Gastrocnemius medialis (tissue), 4 donors: ENCODE measurements around the gene SPECC1L.

Experiments used
- POLR2A ChIP-seq, 2 donors: fragments of 450-650 bp; IDR thresholded peaks; one replicate each; pipeline ENCODE4 v1.6.1; 2017; ENCODE audit warnings: antibody characterized with exemption in 2 of 2, mild to moderate bottlenecking in 2 of 2, moderate library complexity in 2 of 2
- TF ChIP-seq, protein P1 (sequence below), 5 experiments: fragments of 450-650 bp in 3 of 5; fragments of 200-600 bp in 2 of 5; sonication (generic) in 2 of 5; IDR thresholded peaks in 4 of 5; conservative IDR thresholded peaks in 1 of 5; 1 replicate in 4 of 5; 2 replicates in 1 of 5; pipeline ENCODE4 v1.5.1; 2016 to 2019; ENCODE audit warnings: antibody characterized with exemption in 5 of 5, mild to moderate bottlenecking in 3 of 5, moderate library complexity in 3 of 5

DNA sequence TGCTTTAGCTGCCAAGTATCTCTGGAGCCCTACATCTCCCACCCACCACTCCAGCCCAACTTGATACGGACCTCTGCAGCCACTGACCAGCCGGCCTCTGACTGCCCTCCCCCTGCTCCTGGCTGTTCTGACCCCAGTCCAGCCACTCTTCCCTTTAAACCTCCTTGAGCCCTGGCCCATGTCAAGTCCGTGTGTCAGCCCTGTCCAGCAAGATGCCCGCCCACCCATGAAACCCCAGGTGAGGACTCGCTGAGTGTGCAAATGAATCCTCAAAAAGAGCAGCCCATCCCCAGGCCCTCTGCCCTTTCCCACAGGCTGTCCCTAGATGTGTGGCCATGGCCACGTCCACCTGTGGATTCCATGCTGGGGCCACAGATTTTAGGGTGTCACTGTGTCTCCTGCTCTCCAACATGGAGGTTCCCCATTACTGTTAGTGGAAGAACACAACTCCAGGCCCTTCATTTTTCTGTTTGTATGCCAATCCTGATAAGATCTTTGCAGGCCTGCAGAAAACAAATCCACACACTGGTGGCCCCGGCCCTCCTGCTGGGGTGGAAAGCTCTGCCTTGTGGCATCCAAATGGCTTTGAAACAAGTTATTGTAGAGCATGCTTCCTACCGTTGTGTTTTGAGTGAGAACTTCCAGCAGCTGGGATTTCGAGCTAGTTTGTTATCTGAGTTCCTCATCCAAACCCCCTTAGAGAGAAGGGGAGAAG is 134.1 kb downstream of the SPECC1L start:
- TF ChIP-seq, protein P1, sequence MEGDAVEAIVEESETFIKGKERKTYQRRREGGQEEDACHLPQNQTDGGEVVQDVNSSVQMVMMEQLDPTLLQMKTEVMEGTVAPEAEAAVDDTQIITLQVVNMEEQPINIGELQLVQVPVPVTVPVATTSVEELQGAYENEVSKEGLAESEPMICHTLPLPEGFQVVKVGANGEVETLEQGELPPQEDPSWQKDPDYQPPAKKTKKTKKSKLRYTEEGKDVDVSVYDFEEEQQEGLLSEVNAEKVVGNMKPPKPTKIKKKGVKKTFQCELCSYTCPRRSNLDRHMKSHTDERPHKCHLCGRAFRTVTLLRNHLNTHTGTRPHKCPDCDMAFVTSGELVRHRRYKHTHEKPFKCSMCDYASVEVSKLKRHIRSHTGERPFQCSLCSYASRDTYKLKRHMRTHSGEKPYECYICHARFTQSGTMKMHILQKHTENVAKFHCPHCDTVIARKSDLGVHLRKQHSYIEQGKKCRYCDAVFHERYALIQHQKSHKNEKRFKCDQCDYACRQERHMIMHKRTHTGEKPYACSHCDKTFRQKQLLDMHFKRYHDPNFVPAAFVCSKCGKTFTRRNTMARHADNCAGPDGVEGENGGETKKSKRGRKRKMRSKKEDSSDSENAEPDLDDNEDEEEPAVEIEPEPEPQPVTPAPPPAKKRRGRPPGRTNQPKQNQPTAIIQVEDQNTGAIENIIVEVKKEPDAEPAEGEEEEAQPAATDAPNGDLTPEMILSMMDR (IDR thresholded peaks at IDR 0.05 in 4 of 5, conservative IDR thresholded peaks at IDR 0.05 in 1 of 5), result no peak
- no peak for TF ChIP-seq POLR2A (IDR thresholded peaks at IDR 0.05)
